ENCODE results near the gene DUSP5.
"Not testable (repeated sequence)": the region's sequence is repeated elsewhere in the genome, so short reads cannot be mapped to it uniquely, and the experiment has no call there.

The DUSP5 gene

GRCh38 chr10:110497438-110498086 lies at the start of gene DUSP5:
Gene DUSP5 (plus strand): TSS chr10:110497907. CDS start chr10:110498122, 215 bp downstream.
- in situ Hi-C loops (cut with MboI; ENCODE audit: low sequenced_read_pairs) = no loop called here

- in situ Hi-C loops (cut with MboI; ENCODE audit: low sequenced_read_pairs) = no loop called here
Measured at GRCh38 chr10:110448682-110449418, 48.9 kb upstream of the DUSP5 start.

GRCh38 chr10:110455446-110455845 lies 42.3 kb upstream of the DUSP5 start:
- in situ Hi-C loops (cut with MboI; ENCODE audit: low sequenced_read_pairs) = no loop called here

- in situ Hi-C loops (cut with MboI; ENCODE audit: low sequenced_read_pairs) = no loop called here
Measured at GRCh38 chr10:110456046-110456445, 41.7 kb upstream of the DUSP5 start.

- in situ Hi-C loops (cut with MboI; ENCODE audit: low sequenced_read_pairs) = no loop called here
Measured at GRCh38 chr10:110456523-110457091, 41.1 kb upstream of the DUSP5 start.

GRCh38 chr10:110457851-110458250 lies 39.9 kb upstream of the DUSP5 start:
- in situ Hi-C loops (cut with MboI; ENCODE audit: low sequenced_read_pairs) = no loop called here

- in situ Hi-C loops (cut with MboI; ENCODE audit: low sequenced_read_pairs) = no loop called here
Measured at GRCh38 chr10:110458266-110458920, 39.3 kb upstream of the DUSP5 start.

GRCh38 chr10:110459600-110459999 lies 38.1 kb upstream of the DUSP5 start:
- in situ Hi-C loops (cut with MboI; ENCODE audit: low sequenced_read_pairs) = no loop called here

GRCh38 chr10:110460111-110460809 lies 37.4 kb upstream of the DUSP5 start:
- in situ Hi-C loops (cut with MboI; ENCODE audit: low sequenced_read_pairs) = no loop called here

- in situ Hi-C loops (cut with MboI; ENCODE audit: low sequenced_read_pairs) = no loop called here
Measured at GRCh38 chr10:110461088-110461487, 36.6 kb upstream of the DUSP5 start.

GRCh38 chr10:110461530-110461929 lies 36.2 kb upstream of the DUSP5 start:
- in situ Hi-C loops (cut with MboI; ENCODE audit: low sequenced_read_pairs) = no loop called here

GRCh38 chr10:110462166-110463095 lies 35.3 kb upstream of the DUSP5 start:
- in situ Hi-C loops (cut with MboI; ENCODE audit: low sequenced_read_pairs) = no loop called here

- in situ Hi-C loops (cut with MboI; ENCODE audit: low sequenced_read_pairs) = not testable (repeated sequence)
Measured at GRCh38 chr10:110468258-110468657, 29.4 kb upstream of the DUSP5 start.

GRCh38 chr10:110470541-110470940 lies 27.2 kb upstream of the DUSP5 start:
- in situ Hi-C loops (cut with MboI; ENCODE audit: low sequenced_read_pairs) = not testable (repeated sequence)

GRCh38 chr10:110471566-110472139 lies 26.1 kb upstream of the DUSP5 start:
- in situ Hi-C loops (cut with MboI; ENCODE audit: low sequenced_read_pairs) = no loop called here

GRCh38 chr10:110474017-110474416 lies 23.7 kb upstream of the DUSP5 start:
- in situ Hi-C loops (cut with MboI; ENCODE audit: low sequenced_read_pairs) = no loop called here

- in situ Hi-C loops (cut with MboI; ENCODE audit: low sequenced_read_pairs) = no loop called here
Measured at GRCh38 chr10:110474826-110475225, 22.9 kb upstream of the DUSP5 start.

- in situ Hi-C loops (cut with MboI; ENCODE audit: low sequenced_read_pairs) = no loop called here
Measured at GRCh38 chr10:110475722-110476515, 21.8 kb upstream of the DUSP5 start.

GRCh38 chr10:110479710-110480109 lies 18.0 kb upstream of the DUSP5 start:
- in situ Hi-C loops (cut with MboI; ENCODE audit: low sequenced_read_pairs) = no loop called here

Data from HL-60/S4 treated with retinoic acid at 250 ng/mL for 4 days and 3 days (cell line).